Right hindlimb (tissue), 1 donor: Measurements from ENCODE around the gene PAQR8.
A peak's percentile ranks its signal among the peaks of the same experiment; 100 is the strongest.

Experiments
- DNase-seq: peaks from one replicate; pipeline ENCODE4 v3.0.0-alpha.2; 2018

Gene PAQR8, protein sequence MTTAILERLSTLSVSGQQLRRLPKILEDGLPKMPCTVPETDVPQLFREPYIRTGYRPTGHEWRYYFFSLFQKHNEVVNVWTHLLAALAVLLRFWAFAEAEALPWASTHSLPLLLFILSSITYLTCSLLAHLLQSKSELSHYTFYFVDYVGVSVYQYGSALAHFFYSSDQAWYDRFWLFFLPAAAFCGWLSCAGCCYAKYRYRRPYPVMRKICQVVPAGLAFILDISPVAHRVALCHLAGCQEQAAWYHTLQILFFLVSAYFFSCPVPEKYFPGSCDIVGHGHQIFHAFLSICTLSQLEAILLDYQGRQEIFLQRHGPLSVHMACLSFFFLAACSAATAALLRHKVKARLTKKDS

DNA sequence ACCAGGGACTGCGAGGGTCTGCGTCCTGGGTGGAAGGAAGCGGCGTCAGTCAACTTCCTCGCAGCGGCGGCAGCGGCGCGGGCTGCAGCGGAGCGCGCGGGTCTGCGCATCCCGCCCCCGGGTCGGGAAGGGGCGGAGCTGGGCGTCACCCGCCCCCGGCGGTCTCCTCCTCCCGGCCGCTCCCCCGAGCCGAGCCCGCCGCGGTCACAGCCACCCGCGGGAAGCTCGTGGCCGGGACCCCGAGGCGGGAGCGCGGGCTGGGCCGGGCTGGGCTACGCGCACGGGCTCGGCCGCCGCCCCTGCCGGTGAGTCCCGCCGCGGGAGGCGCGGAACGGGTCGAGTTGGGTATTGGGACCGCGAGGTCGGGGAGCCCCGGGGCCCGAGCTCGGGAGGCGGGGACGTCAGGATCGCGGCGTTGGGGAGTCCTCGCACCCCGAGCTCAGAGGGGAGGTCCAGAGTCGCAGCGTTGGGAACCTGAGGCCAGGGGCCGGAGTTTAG, at the start of gene PAQR8:
TSS of gene PAQR8 (plus strand) at position 207 of the 498 bp plus-strand sequence. CDS start 41,063 bp downstream, outside the sequence.
- DNase-seq, result peak; percentile 86

DNA sequence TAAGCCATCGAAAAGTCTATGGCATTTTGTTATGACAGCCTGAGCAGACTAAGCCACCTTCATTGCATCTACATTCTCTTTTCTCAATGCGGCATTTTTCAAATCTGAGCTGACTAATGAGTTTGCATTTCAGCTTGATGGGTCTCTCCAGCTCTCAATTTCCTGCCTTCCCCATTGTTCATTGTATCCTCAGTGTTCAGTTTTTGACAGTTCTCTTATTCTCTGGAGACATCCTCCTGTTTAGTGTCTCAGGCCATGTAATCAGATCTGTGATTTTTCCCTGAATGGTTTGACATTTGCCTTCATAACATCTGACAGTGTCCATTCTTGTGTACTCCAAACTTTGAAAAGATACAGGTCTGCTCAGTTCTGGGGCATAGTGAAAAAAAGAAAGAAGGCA, 49.5 kb upstream of the PAQR8 start:
- DNase-seq, result no peak

DNA sequence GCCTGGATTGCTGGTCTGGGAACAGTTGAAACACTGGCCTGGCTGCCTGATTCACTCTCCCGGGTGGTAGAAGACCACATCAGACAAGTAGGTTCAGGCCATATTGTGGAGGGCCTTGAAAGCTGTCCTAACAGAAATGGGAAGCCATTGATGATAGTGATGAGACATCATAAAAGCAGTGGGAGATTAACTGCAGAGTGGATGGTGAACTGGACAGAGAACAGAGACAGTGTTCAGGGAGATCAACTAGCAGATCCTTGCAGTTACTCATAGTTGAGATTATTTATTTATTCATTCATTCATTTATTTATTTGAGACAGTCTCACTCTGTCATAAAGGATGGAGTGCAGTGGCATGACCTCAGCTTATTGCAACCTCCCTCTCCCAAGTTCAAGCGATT, 47.2 kb upstream of the PAQR8 start:
- no peak for DNase-seq

DNA sequence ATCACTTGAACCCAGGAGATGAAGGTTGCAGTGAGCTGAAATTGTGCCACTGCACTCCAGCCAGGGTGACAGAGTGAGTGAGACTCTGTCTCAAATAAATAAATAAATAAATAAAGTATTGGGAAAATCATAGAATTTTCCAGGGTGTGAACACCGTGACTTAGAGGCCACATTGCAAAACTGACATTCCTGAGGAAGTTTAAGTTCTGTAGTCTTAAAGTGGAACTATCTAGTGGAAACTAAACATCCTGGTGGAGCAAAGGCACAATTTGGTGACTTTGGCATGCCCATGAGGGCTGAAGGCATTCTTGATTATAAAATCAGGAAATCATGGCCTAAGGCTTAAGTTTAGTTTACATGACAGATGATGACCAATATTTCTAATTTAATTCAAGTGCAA, 44.7 kb upstream of the PAQR8 start:
- no peak for DNase-seq

DNA sequence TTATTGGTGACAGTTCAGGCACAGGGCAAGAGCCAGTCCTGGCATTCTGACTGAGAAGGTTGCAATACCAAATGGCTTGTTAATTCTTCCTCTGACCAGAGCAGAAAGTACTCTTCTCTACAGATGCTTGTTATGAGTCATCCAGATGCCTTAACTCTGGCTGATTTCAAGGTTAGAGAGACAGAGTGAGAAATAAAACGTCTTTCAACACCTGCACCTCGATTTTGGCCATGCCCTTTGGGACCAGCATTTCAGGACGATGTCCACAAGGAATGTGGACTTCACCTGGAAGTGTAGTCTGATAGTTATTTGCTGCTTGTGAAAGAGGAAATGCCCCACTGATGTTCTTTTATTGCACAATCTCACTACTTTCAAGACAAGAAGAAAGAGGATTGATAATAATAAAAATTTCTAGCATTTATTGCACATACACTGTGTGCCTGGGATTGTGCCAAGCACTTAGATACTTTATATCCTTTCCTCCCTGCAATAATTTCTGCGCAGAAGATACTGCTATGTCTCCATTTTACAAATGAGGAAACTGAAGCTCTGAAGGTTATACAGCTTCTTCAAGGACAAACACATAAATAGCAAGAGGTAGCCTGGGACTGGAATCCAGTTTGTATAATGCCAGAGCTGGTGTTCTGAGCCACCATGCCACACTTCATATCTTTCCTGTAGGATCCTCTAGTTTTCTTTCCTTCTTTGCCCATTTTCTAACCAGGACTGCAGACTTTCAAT, 43.9 kb upstream of the PAQR8 start:
- DNase-seq, result no peak

DNA sequence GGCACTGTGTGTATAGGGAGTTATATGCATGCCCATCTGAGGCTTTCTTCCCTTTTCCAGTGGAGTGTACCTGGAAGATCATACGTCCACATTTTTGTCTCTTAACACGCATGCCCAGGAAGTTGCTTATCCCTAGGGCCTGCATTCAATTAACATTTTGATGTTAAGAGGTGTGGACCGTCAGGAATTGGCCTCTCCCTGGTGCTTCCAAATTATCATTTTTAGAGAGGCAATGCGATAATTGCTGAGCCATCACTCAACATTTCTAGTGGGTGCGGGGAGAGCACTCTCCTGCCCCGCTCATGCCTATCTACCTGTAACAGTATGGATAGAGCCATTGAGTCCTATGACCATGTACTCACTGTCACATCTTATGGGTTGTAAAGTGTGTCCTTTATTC, 37.8 kb upstream of the PAQR8 start:
- DNase-seq, result no peak

DNA sequence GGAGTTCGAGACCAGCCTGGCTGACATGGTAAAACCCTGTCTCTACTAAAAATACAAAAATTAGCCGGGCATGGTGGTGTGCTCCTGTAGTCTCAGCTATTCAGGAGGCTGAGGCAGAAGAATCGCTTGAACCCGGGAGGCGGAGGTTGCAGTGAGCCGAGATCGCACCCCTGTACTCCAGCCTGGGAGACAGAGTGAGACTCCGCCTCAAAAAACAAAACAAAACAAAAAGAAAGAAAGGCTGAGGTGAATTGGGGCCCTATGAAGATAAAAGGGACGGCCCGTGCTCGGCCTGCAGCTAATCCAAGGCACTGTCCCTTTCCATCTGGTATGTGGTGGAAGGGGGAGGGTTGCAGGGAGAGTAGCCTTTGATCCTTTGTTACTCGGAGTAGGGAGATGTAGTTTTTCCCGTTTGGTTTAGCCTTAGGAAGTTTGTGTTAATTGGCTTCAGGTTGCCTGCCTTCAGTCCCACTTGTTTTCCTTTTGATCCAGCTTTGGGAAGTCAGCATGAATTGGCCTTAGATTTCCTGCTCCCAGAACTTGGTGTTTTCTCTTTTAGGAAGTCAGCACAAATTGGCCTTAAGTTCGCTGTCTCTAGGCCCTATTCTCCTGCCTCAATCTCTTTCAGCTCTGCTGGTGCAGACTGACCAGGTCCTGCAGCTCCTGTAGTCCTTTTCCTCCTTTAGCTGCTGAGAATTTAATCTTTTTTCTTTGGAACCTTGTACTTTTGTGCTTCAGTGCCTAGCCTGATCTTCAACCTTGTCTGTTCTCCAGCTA, 36.1 kb upstream of the PAQR8 start:
- no peak for DNase-seq

DNA sequence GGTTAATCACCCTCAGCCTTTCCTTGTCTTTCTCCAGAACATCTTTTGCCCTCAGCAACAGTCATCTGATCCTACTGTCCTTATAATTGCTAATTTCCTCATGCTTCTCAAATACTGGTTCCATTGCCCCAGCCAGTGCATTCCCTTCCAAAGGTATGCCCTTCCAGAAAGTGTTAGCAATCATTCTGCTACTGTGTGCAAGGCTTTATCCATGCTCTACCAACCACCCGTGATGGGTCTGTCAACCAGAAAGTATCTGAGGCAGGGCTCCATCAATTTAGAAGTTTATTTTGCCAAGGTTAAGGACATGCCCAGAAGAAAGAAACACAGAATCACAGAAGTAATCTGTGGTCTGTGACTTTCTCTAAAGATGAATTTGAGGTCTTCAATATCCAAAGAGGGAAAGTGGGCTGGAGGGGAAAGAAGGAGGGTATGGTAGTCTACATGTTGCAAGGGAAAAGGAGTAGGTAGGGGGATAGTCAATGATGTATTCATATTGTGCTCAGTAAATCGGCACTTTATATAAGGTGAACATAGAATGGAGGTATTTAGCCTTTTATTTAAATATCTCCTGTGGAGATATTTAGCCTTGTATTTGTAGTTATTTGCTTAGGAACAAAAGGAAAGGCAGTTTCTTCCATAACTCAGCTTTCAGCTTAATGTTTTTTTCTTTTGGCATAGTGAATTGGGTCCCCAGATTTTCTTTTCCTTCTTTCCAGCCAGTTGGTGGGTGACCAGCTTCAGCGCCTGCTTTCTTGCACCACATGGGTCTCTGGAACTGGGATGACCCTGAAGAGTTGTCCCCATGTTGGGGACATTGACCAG, 35.2 kb upstream of the PAQR8 start:
- no peak for DNase-seq

DNA sequence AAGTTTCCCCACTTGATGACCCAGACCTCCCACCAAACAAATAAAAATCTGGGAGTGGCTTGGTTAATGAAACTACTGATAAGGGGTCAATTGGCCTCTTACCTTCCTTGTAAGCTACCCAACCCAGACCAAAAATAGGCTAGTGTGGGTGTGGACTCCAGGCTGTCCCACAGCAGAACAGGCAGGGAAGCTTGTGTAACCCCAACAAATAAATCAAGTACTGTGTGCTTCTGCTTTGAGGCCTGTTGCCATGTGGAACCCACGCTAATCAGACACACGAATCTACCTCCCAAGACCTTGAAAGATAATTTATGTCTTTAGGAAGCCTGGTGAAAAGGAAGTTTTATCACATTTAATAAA, 33.7 kb upstream of the PAQR8 start:
- no peak for DNase-seq

DNA sequence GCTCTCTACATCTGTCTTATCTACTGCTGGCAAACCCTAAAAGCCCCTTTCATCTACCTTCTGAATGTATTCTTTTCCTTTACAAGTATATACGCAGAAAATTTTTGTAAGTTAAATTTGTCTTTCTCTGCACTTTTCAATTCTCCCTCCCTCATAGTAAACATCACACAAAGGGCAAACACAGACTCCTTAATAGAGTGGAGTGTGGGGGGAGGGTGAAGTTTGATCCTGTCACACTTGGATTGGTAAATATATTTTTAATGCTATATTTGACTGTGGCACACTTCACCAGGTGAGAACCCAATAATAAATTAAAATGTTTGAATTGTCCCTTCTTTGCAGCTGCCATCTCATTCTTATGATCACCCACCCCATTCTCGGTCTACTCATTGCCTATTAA, 33.2 kb upstream of the PAQR8 start:
- no peak for DNase-seq

DNA sequence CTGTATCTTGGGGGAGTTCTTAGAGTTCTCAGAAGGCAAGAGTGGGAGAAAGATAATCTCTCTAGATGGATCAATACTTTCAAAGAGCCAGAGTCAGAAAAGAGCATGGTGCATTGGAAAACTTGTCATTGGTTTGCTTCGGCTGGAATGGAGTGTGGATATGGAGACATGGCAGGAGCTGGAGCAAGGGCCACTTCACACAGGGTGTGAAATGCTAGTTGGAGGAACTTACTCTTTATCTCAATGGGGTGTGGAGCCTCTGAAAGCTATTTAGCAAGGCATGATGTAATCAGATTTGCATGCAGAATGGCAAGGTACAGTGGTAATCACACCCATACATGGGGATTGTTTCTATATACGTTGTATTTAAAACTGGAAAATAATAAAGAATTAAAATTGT, 31.5 kb upstream of the PAQR8 start:
- DNase-seq, result no peak

DNA sequence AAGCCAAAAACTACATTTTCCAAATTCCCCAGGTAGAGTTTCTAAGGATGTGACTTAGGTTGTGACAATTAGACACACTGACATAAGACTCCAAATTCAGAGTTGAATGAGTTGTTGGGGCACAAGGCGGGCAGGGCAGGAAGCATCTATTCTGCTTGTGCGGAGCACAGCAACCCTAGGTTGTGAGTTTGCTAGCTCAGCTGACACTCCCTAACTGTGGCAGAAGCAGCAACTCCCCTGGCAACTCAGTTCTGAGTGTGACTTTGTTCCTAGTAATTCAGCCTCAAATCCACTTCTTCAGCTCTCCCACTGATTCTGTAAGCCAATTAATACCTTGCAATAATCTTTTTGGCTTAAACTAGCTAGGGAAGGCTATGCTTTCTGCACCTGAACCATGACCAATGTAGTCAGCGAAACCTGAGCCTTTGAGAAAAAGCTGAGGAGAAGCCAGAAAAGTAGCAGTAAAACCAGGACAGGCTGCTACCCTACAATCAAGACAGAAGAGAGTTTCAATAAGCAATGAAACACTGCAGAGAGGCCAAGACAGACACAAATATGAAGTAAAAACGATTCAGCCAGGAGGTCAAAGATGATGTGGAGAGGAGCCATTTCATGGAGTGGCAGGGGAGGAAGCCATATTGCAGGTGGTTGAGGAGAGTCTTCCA, 30.0 kb upstream of the PAQR8 start:
- no peak for DNase-seq

DNA sequence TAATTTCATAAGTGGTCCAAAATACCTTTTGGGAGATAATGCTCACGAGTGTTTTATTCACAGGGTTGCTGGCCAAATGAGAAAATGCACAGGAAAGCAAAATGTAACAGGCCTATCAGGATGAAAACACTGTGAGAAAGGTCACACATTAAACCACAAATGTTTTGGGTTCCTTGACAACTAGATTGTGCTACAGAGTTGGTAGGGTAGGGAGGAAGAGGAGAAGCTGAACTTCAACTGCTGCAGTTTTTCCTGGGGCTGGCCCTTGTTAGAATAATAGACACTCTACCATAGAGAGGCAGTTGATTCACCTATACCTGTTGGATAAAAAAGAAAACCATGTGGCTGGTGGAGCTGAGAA, 28.1 kb upstream of the PAQR8 start:
- DNase-seq, result no peak

DNA sequence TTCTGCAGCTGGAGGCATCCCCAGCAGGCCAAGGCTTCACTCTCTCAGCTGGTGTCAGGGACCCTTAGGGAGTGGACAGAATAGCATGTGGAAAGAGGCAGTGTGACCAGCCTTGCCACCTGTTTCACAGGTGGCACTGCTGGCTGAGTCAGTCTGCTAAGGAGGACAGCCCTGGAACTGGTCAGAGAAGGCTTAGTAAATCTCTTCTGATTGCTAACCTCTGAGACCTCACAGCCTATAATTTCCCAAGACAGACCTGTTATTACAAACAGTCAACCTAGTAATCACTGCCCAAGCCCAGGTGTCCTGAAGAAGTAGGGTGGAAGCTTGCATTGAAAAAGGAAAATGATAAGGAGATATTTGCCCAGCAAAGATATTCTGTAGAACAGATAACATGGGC, 26.4 kb upstream of the PAQR8 start:
- DNase-seq, result no peak

DNA sequence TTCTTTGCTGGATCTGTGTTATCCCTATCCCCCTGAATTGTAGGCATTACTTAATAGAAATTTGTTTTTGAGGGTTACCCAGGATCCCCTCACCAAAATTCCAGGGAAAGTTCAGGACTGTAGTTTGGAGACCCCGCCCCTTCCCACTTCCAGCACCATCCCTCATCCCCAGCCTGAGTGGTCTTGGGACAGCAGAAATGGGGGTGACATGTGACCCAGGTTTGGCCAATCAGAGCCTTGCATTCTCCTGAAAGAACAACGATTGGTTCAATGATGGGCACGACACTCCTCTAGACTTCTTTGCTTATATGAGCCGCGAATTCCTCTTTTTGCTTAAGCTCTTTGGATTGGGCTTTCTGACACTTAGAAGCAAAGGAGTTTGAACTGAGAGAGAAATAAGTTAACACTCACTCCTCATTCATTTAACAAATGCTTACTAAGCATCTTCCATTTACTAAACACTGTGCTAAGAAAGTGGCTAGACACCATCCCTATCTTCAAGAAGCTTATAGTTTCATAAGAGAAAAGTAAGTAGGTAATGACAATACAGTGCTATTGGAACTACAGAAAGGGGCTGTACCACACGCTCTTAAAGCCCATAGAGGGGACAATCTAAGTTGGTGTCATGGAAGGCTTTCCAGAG, 24.9 kb upstream of the PAQR8 start:
- DNase-seq, result no peak

DNA sequence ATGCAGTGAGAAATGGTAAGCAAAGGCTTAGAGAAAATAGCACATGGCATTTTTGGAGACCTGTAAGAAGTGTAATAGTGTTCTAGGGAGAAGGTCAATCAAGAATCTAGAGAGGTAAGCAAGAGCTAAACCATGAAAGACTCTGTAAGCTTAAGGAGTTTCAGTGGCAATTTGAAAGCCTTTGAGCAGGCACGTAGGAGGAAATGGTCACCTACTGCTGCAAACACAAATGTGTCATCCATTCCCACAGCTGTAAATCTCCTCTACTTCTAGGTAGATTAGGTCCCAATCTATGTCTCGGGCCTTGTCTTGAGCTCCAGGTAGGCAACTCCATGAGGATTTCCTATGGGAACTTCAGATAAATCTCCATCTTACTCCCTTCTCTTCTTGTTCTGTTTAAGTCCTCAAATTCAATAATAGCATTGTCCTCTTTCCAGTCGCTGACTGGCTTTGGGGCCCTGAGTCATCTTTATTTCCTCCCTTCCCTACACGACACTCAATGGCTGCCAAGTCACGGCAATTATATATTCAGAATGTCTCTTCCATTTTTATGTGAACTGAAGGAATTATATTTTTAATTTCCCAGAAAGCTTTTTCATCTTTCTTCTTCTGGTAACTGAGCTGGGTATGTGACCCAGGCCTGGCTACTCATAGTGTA, 24.2 kb upstream of the PAQR8 start:
- no peak for DNase-seq

DNA sequence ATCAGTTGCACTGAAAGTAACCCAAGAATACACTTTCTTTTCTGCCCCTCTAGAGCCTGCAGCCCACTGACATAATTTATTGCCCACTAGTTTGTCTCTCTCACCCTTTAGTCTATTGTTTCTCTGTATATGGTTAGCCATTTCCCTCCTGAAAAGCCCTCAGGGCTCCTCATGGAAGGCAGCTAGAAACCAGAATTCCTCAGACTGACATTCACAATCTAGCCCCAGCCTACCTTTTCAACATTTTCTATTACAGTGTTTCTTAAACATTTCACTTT, 21.4 kb upstream of the PAQR8 start:
- DNase-seq, result no peak

DNA sequence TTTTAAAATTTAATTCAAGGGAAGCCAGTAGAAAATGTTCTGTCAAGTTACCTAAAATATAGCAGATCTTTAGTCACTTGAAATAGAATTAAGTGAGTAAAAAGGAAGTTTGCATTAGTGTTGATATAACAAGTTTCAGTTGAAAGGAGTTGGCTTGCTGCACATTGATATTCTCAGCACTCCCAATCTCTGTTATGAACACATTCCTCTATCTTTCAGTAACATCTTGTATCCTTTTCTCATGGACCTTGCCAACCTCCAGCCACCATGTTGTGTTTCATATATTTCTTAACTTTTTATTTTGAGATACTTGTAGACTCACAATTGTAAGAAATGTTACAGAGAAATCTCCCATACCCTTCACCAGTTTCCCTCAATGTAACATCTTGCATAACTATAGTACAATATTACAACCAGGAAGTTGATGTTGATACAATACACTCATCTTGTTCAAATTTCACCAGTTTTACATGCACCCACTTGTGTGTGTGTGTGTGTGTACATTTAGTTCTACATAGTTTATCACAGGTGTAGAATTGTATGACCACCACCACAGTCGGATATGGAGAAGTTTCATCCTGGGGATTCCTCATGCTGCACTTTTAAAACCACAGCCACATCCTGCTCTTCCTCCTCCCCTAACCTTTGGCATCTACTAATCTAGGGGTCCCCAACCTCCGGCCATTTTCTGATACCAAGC, 20.2 kb upstream of the PAQR8 start:
- no peak for DNase-seq

DNA sequence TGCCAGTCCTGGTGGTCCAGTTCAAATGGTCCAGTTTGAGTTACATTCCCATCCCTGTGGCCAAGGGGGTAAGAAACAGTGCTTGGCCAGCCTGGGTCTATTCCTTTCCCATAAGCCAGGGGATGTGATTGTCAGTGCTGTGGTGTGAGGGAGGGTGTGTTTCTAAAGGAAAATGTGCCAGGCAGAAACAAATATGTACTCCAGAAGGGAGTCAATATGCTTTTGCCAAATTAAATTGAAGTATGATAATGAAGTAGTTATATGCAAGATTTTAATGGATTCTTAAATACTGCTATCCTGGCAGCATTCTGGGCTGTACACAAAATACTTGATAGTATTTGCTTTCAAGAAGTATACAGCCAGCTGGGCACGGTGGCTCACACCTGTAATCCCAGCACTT, 16.6 kb upstream of the PAQR8 start:
- no peak for DNase-seq

DNA sequence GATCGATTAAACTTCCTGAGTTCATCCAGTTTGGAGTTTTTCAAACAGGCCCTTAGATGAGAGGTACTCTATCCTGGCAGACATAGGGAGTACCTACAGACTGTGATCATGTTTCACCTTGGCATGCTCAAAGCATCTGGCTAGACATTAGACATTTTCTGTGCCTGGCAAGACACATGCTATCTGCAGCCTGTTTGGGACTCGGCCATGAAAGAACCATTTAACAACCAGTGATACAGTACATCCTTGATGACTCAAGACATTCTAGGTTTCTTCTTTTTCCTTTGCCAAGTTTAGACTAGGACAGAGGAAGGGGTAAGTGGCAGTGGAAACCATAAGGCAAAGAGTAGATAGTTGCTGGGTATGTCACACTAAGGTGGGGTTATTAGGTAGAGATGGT, 15.4 kb upstream of the PAQR8 start:
- no peak for DNase-seq

DNA sequence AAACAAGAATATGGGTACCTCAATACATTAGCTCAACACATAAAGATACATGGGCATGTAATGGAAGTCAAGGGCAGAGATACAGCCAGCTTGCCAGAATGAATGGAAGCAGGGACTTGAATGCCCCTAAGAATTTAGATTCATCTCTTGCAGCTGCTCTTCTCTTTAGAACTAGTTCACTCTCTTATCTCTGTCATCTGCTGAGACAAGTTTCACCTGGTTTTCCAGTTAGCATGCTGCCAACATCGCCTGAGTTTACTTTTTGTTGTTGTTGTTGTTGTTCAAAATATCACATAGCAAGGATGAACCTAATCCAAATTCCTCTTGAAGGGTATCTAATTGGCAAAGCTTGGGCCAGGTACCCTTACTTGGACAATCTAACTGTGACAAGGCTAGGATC, 14.1 kb upstream of the PAQR8 start:
- no peak for DNase-seq
